SK-N-SH treated with all-trans-retinoic acid at 6 μM for 48 hours (cell line): ENCODE data around the gene CMC1.

Source experiments
- ISL1 ChIP-seq: fragments of 250-450 bp; sonication (Bioruptor Pico); IDR thresholded peaks from 2 replicates; pipeline ENCODE4 v2.1.2; 2022; ENCODE audit warnings: mild to moderate bottlenecking, moderate library complexity
- OSR1 ChIP-seq: fragments of 250-450 bp; sonication (Bioruptor Pico); IDR thresholded peaks from 2 replicates; pipeline ENCODE4 v1.8.0; 2022; ENCODE audit warnings: moderate library complexity, mild to moderate bottlenecking, inconsistent platforms
- ZNF565 ChIP-seq: fragments of 450-650 bp; formaldehyde crosslinking; conservative IDR thresholded peaks from 2 replicates; pipeline ENCODE4 v1.5.0; 2020; ENCODE audit warnings: low read depth, mild to moderate bottlenecking, moderate library complexity
- ZNF70 ChIP-seq: fragments of 450-650 bp; formaldehyde crosslinking; IDR thresholded peaks from 2 replicates; pipeline ENCODE4 v1.5.0; 2020; ENCODE audit warnings: mild to moderate bottlenecking, moderate library complexity
- TF ChIP-seq, protein P1 (sequence below): fragments of 250-450 bp; sonication (Bioruptor Pico); IDR thresholded peaks from 2 replicates; pipeline ENCODE4 v1.8.0; 2020; ENCODE audit warnings: mild to moderate bottlenecking, moderate library complexity, borderline replicate concordance

DNA sequence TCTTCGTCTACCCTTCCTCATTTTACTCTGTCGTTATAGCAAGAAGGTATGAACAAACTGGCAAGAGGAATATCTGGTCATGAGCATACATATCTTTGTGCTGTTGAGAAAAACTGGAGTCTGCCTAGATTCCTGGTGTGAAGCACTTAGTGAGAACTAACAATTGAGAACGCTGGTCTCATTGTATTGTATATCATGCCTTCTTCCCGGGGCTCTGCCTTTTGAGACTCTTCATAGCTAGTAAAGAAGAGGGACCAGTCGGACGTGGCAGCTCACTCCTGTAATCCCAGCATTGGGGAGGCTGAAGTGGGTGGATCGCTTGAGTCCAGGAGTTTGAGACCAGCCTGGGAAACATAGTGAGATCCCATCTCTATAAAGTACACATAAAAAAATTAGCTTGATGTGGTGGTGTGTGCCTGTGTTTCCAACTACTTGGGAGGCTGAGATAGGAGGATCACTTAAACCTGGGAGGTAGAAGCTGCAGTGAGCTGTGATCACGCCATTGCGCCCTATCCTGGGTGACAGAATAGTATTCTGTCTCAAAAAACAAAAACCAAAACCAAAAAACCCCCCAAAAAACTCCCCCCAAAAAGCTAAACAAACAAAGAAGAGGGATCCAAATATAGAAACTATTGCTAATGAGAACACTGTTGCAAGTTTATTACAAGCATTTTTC, 11.8 kb downstream of the CMC1 start:
- TF ChIP-seq ZNF70 (CRISPR knock-in tag) (no peak), ZNF565 (CRISPR knock-in tag) (no peak), OSR1 (CRISPR knock-in tag) (no peak), ISL1 (CRISPR knock-in tag) (no peak)
- TF ChIP-seq, protein P1, sequence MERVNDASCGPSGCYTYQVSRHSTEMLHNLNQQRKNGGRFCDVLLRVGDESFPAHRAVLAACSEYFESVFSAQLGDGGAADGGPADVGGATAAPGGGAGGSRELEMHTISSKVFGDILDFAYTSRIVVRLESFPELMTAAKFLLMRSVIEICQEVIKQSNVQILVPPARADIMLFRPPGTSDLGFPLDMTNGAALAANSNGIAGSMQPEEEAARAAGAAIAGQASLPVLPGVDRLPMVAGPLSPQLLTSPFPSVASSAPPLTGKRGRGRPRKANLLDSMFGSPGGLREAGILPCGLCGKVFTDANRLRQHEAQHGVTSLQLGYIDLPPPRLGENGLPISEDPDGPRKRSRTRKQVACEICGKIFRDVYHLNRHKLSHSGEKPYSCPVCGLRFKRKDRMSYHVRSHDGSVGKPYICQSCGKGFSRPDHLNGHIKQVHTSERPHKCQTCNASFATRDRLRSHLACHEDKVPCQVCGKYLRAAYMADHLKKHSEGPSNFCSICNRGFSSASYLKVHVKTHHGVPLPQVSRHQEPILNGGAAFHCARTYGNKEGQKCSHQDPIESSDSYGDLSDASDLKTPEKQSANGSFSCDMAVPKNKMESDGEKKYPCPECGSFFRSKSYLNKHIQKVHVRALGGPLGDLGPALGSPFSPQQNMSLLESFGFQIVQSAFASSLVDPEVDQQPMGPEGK (CRISPR knock-in tag): no peak
